GM12892 (cell line): Measurements from ENCODE around the gene ANKRD11.

Source experiments
- POLR2A ChIP-seq: IDR thresholded peaks from 2 replicates; pipeline ENCODE4 v1.6.1; 2011; ENCODE audit warnings: low read depth, low read length, control low read depth
- TAF1 ChIP-seq: IDR thresholded peaks from 2 replicates; pipeline ENCODE4 v1.6.1; 2011; ENCODE audit warnings: low read depth, mild to moderate bottlenecking, control low read depth, low read length, borderline replicate concordance

- no peak for TF ChIP-seq POLR2A
- TF ChIP-seq TAF1, result no peak
Measured at GRCh38 chr16:89261691-89262563, 228.4 kb downstream of the ANKRD11 start.
